K562 (cell line): ENCODE measurements around the gene AJAP1. TPM values are rescaled to one million over a fixed set of nuclear protein-coding genes. Genes with fewer than 3 reads are reported as not detected.

Experiments used
- ATAC-seq: fragments of 200-7000 bp; cut with Tn5 transposase; 3 replicates; pipeline ENCODE4 v1.9.1; 2020; ENCODE audit warnings: moderate library complexity
- BruUV-seq: library from RNA; stranded (reverse); fragments of 400-500 nt; replicated peaks from 2 replicates; lab custom pipeline; 2021; lab: Mats Ljungman, UMichigan
- CTCF ChIA-PET: fragments of 300-600 bp; formaldehyde crosslinking; extraction: SDS; loops from one replicate; lab custom pipeline; 2021; ENCODE audit warnings: low intra/inter-chr PET ratio; lab: Yijun Ruan, JAX
- POLR2A ChIA-PET: fragments of 300-600, 350-650 bp; sonication (Branson Sonifier 250); formaldehyde crosslinking; extraction: SDS; loops from one replicate; lab custom pipeline; 2021; ENCODE audit warnings: antibody characterized with exemption, inconsistent platforms; lab: Yijun Ruan, JAX
- DNase-seq, 4 experiments: peaks; one replicate each; pipeline versions ENCODE4 v3.0.0 to v3.0.0-alpha.2; 2011 to 2018; ENCODE audit warnings: low spot score in 3 of 4, mixed read lengths in 3 of 4; ENCODE audit errors: extremely low read depth in 1 of 4
- FAIRE-seq: peaks from 2 replicates; lab custom pipeline; 2011; peaks lifted over from hg19 to GRCh38; lab: Jason Lieb, UNC
- H2AFZ ChIP-seq: 2 replicates; pipeline ENCODE4 v1.6.0; 2011; ENCODE audit warnings: low read depth, low read length, control low read depth, inconsistent platforms
- H3K27ac ChIP-seq: fragments of 200-600 bp; 3 replicates; pipeline ENCODE4 v1.8.0; 2011; ENCODE audit warnings: low read depth, mild to moderate bottlenecking, control low read depth, inconsistent platforms, low read length, moderate library complexity, mixed read lengths; ENCODE audit errors: extremely low read depth
- H3K27me3 ChIP-seq, 2 experiments: fragments of 300-600 bp in 1 of 2; 2 replicates in 1 of 2; 3 replicates in 1 of 2; pipeline versions ENCODE4 v1.6.0 to v1.8.0; 2011; ENCODE audit warnings: inconsistent platforms in 2 of 2, low read length in 2 of 2, mild to moderate bottlenecking in 1 of 2, mixed read lengths in 1 of 2, moderate library complexity in 1 of 2; ENCODE audit not compliant: control insufficient read depth in 2 of 2, insufficient read depth in 2 of 2
- H3K36me3 ChIP-seq: fragments of 300-600 bp; 3 replicates; pipeline ENCODE4 v1.8.0; 2011; ENCODE audit warnings: mild to moderate bottlenecking, low read length, inconsistent platforms; ENCODE audit not compliant: control insufficient read depth, insufficient read depth
- H3K4me1 ChIP-seq, 2 experiments: fragments of 200-600 bp in 1 of 2; replicated peaks in 1 of 2; 2 replicates in 1 of 2; 3 replicates in 1 of 2; pipeline versions ENCODE4 v1.5.1 to v1.8.0; 2011; ENCODE audit warnings: inconsistent platforms in 2 of 2, low read length in 2 of 2, mild to moderate bottlenecking in 1 of 2, mixed read lengths in 1 of 2, moderate library complexity in 1 of 2; ENCODE audit not compliant: control insufficient read depth in 2 of 2, insufficient read depth in 2 of 2
- H3K4me2 ChIP-seq: 2 replicates; pipeline ENCODE4 v1.6.1; 2011; ENCODE audit warnings: low read length, control low read depth, inconsistent platforms, mixed read lengths; ENCODE audit not compliant: insufficient read depth
- H3K4me3 ChIP-seq: fragments of 200-600 bp; sonication (generic), shearing (Covaris generic); 2 replicates; pipeline ENCODE4 v1.5.1; 2016; ENCODE audit warnings: control low read depth, inconsistent platforms
- H3K79me2 ChIP-seq: fragments of 200-600 bp; 3 replicates; pipeline ENCODE4 v1.8.0; 2011; ENCODE audit warnings: low read length, inconsistent platforms; ENCODE audit not compliant: control insufficient read depth, insufficient read depth
- H3K9ac ChIP-seq, 2 experiments: 2 replicates each; pipeline versions ENCODE4 v1.6.0 to v1.6.1; 2011; ENCODE audit warnings: low read depth in 2 of 2, low read length in 2 of 2, control low read depth in 1 of 2, inconsistent platforms in 1 of 2, mild to moderate bottlenecking in 1 of 2, mixed read lengths in 1 of 2; ENCODE audit not compliant: insufficient read depth in 1 of 2
- H3K9me1 ChIP-seq: one replicate; pipeline ENCODE4 v1.6.0; 2011; ENCODE audit warnings: inconsistent platforms, mild to moderate bottlenecking, low read length, moderate library complexity; ENCODE audit not compliant: control insufficient read depth, insufficient read depth
- H3K9me3 ChIP-seq: replicated peaks from 2 replicates; pipeline ENCODE4 v1.5.1; 2011; ENCODE audit warnings: low read depth, low read length, inconsistent platforms; ENCODE audit not compliant: control insufficient read depth, insufficient read depth
- H4K20me1 ChIP-seq: replicated peaks from 2 replicates; pipeline ENCODE4 v1.6.1; 2011; ENCODE audit warnings: low read length, inconsistent platforms, mixed read lengths; ENCODE audit not compliant: control insufficient read depth, insufficient read depth
- DNMT1 ChIP-seq: fragments of 450-650 bp; IDR thresholded peaks from 2 replicates; pipeline ENCODE4 v1.6.1; 2016; ENCODE audit warnings: antibody characterized with exemption, mild to moderate bottlenecking
- ELK1 ChIP-seq: sonication (generic); formaldehyde crosslinking; IDR thresholded peaks from 2 replicates; pipeline ENCODE4 v1.8.1; 2022; ENCODE audit warnings: missing genetic modification reagents
- ELK3 ChIP-seq: fragments of 450-650 bp; formaldehyde crosslinking; IDR thresholded peaks from 2 replicates; pipeline ENCODE4 v1.4.0; 2020; ENCODE audit warnings: mild to moderate bottlenecking
- NFATC3 ChIP-seq: fragments of 450-650 bp; IDR thresholded peaks from 2 replicates; pipeline ENCODE4 v1.6.1; 2017; ENCODE audit warnings: mild to moderate bottlenecking
- NFIX ChIP-seq: fragments of 250-450 bp; sonication (Bioruptor Pico); IDR thresholded peaks from 2 replicates; pipeline ENCODE4 v1.4.0; 2020; ENCODE audit warnings: low read depth, mild to moderate bottlenecking, moderate library complexity
- RFX1 ChIP-seq: fragments of 450-650 bp; IDR thresholded peaks from 2 replicates; pipeline ENCODE4 v1.6.1; 2016; ENCODE audit warnings: mild to moderate bottlenecking, moderate library complexity
- SLC30A9 ChIP-seq: fragments of 250-450 bp; sonication (Bioruptor Pico); IDR thresholded peaks from 2 replicates; pipeline ENCODE4 v1.8.0; 2022; ENCODE audit warnings: mild to moderate bottlenecking, moderate library complexity
- SRSF1 ChIP-seq: fragments of 200-400 bp; formaldehyde crosslinking; IDR thresholded peaks from 2 replicates; pipeline ENCODE4 v1.6.1; 2017; ENCODE audit warnings: mild to moderate bottlenecking, low read depth, low read length, moderate library complexity
- TAL1 ChIP-seq: fragments of 450-650 bp; IDR thresholded peaks from 2 replicates; pipeline ENCODE4 v1.6.1; 2016; ENCODE audit warnings: mild to moderate bottlenecking
- TBL1XR1 ChIP-seq, 2 experiments: IDR thresholded peaks; 2 replicates each; pipeline ENCODE4 v1.6.1; 2012; ENCODE audit warnings: improper control_type of control experiment in 2 of 2, low read length in 2 of 2, mild to moderate bottlenecking in 1 of 2
- TCF7L2 ChIP-seq: fragments of 150-350 bp; IDR thresholded peaks from 2 replicates; pipeline ENCODE4 v1.6.1; 2016; ENCODE audit warnings: low read depth, mild to moderate bottlenecking, low read length, moderate library complexity
- ZNF57 ChIP-seq: fragments of 450-650 bp; formaldehyde crosslinking; IDR thresholded peaks from 2 replicates; pipeline ENCODE4 v1.4.0; 2020; ENCODE audit warnings: mild to moderate bottlenecking, moderate library complexity
- ZNF764 ChIP-seq: fragments of 250-450 bp; sonication (Bioruptor Pico); IDR thresholded peaks from 2 replicates; pipeline ENCODE4 v1.4.0; 2020; ENCODE audit warnings: low read depth, mild to moderate bottlenecking, moderate library complexity
- WGBS: fragments of 100-300 bp; shearing (Covaris generic); methylation state at CpG from one replicate; pipeline ENCODE4 v1.1.6; 2016; ENCODE audit warnings: low coverage, mixed read lengths; ENCODE audit not compliant: insufficient coverage; ENCODE audit errors: missing lambda C conversion rate; 5-methylcytosine and 5-hydroxymethylcytosine counted together
- in situ Hi-C: fragments of 300-500 bp; cut with MboI; formaldehyde crosslinking; loops from 4 replicates; pipeline ENCODE4 v1.15.0; 2018; ENCODE audit warnings: inconsistent platforms, mixed read lengths
- intact Hi-C: fragments of 100-400 bp; cut with micrococcal nuclease; formaldehyde crosslinking; loops from 2 replicates; pipeline ENCODE4 v1.14.2; 2022
- polyA plus RNA-seq, 8 experiments: library from polyadenylated mRNA; depleted of rRNA in 4 of 8; stranded (reverse) in 5 of 8; unstranded in 3 of 8; fragments of >200 nt; fragmentation: Nextera tagmentation in 2 of 8; fragmentation: Illumina TruSeq in 1 of 8; extraction: Ambion mirVana in 2 of 8; extraction: Trizol in 1 of 8; gene quantifications; 2 replicates each; pipeline versions ENCODE4 v1.2.1 to v1.2.3, GENCODE V29; 2011 to 2014; ENCODE audit warnings: inconsistent platforms in 1 of 8, missing spikeins in 1 of 8
- total RNA-seq, 7 experiments: library from RNA; depleted of rRNA in 6 of 7; stranded (reverse); fragments of >200 nt in 6 of 7; fragmentation: Illumina TruSeq in 2 of 7; extraction: Trizol in 2 of 7; gene quantifications; 2 replicates each; pipeline versions ENCODE4 v1.2.1 to v1.2.3, GENCODE V29; 2011 to 2021; ENCODE audit warnings: low replicate concordance in 1 of 7
- TF ChIP-seq, protein P1 (sequence below): IDR thresholded peaks from 2 replicates; pipeline ENCODE4 v1.6.1; 2014; ENCODE audit warnings: antibody characterized with exemption

AJAP1 gene
- total and polyA plus RNA-seq, 9 of the 15 experiments (the other 6 are each of a cell fraction or from before 2014, with no cell fraction given), result not detected

GRCh38 chr1:4691766-4692405 lies 37.5 kb downstream of the AJAP1 start:
- no peak overlapping the region for H3K4me2 ChIP-seq
- WGBS, result 3% methylated on average over 26 of the region's 26 CpGs
- no peak; the same call in 2 of the 3 replicates for ATAC-seq
- intact Hi-C loops, result no loop called here
- H3K79me2 ChIP-seq, result no peaks in the 10 kb centered on the region
- no peaks in the 10 kb centered on the region for H3K4me1 ChIP-seq
- H3K9me1 ChIP-seq, result no peaks in the 10 kb centered on the region
- FAIRE-seq, result no peak
- no peak for TF ChIP-seq NFATC3
- no peak for TF ChIP-seq ZNF57 (CRISPR knock-in tag)
- no peak for TF ChIP-seq TAL1
- no peak for TF ChIP-seq SLC30A9
- TF ChIP-seq, protein P1, sequence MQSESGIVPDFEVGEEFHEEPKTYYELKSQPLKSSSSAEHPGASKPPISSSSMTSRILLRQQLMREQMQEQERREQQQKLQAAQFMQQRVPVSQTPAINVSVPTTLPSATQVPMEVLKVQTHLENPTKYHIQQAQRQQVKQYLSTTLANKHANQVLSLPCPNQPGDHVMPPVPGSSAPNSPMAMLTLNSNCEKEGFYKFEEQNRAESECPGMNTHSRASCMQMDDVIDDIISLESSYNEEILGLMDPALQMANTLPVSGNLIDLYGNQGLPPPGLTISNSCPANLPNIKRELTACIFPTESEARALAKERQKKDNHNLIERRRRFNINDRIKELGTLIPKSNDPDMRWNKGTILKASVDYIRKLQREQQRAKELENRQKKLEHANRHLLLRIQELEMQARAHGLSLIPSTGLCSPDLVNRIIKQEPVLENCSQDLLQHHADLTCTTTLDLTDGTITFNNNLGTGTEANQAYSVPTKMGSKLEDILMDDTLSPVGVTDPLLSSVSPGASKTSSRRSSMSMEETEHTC, result no peak
- no peak for TF ChIP-seq ELK1 (CRISPR knock-in tag)
- no peak for TF ChIP-seq RFX1
- no peak for TF ChIP-seq ZNF764
- no peak for TF ChIP-seq TCF7L2
- TF ChIP-seq NFIX (CRISPR knock-in tag), result no peak
- no peak for TF ChIP-seq SRSF1
- no peak for TF ChIP-seq ELK3
- TF ChIP-seq TBL1XR1 (IDR thresholded peaks at IDR 0.05; ENCODE audit: low read length in 2 of 2), result no peak
- no peak for TF ChIP-seq DNMT1
- H3K4me3 ChIP-seq, result no peak overlapping the region
- no peaks in the 10 kb centered on the region for H3K9me3 ChIP-seq
- H3K9ac ChIP-seq, result no peak overlapping the region; a peak in 1 of 4 replicates
- POLR2A ChIA-PET, result interaction anchor here (0.9 kb wide), 1 partner anchor 73 kb away, joined by 3 read pairs; no protein-coding TSS in a partner anchor
- no peak for DNase-seq
- H3K27ac ChIP-seq, result no peak overlapping the region
- no peaks in the 10 kb centered on the region for H3K36me3 ChIP-seq
- peaks cover 8% of the 10 kb centered on the region; the same call in 1 of the 2 replicates for H4K20me1 ChIP-seq
- H3K27me3 ChIP-seq, result peaks cover 0 to 18% of the 10 kb centered on the region in 2 experiments; a peak in 2 of 5 replicates
- in situ Hi-C loops, result no loop called here
- H2AFZ ChIP-seq, result no peak overlapping the region
- CTCF ChIA-PET, result no interaction called here
- BruUV-seq, result no TSS peak
